ENCODE data around the gene SDHD. TPM values are rescaled to one million over a fixed set of nuclear protein-coding genes. Genes with fewer than 3 reads are reported as not detected.
"Not testable (repeated sequence)": the region's sequence is repeated elsewhere in the genome, so short reads cannot be mapped to it uniquely, and the experiment has no call there.

The SDHD gene
- total RNA-seq, 2 experiments from 2014 or later: 24.8 to 29.4 TPM

- Mint-ChIP-seq H3K4me3 (no peak overlapping the region), H3K4me1 (ENCODE audit: low read depth) (peaks cover 8% of the 10 kb centered on the region), H3K27ac (no peak overlapping the region), H3K27me3 (no peaks in the 10 kb centered on the region), H3K36me3 (ENCODE audit: low read depth) (peaks cover 88% of the 10 kb centered on the region), H3K9me3 (no peaks in the 10 kb centered on the region)
- Histone ChIP-seq H3K36me3 (ENCODE audit: insufficient read depth, low read length) (peaks cover 69% of the 10 kb centered on the region), H3K4me1 (ENCODE audit: insufficient read depth, low read length) (no peaks in the 10 kb centered on the region), H3K9me3 (ENCODE audit: control insufficient read depth in 1 of 2, insufficient read depth in 1 of 2, low read length in 2 of 2) (no peaks in the 10 kb centered on the region), H3K4me3 (ENCODE audit: low read length) (no peak overlapping the region), H3K27ac (ENCODE audit: low read depth in 1 of 2, low read length in 2 of 2) (no peak overlapping the region), H3K27me3 (ENCODE audit: control insufficient read depth in 1 of 2, insufficient read depth in 2 of 2, low read length in 2 of 2) (no peaks in the 10 kb centered on the region)
- intact Hi-C loops (cut with DNase I, micrococcal nuclease): no loop called here
- ATAC-seq (ENCODE audit: poor library complexity) (no peak), DNase-seq (no peak)
- CTCF ChIA-PET: no interaction called here
- TF ChIP-seq CTCF (IDR thresholded peaks at IDR 0.05): no peak
- POLR2A ChIA-PET: no interaction called here
Observed at GRCh38 chr11:112042961-112043304, 43.7 kb upstream of the SDHD start.

- peaks cover 12% of the 10 kb centered on the region for H3K4me1 Mint-ChIP-seq (ENCODE audit: low read depth)
- H3K27ac ChIP-seq (ENCODE audit: low read depth in 1 of 2, low read length in 2 of 2): no peak overlapping the region
- no peaks in the 10 kb centered on the region for H3K4me1 ChIP-seq (ENCODE audit: insufficient read depth, low read length)
- peaks cover 92% of the 10 kb centered on the region for H3K36me3 Mint-ChIP-seq (ENCODE audit: low read depth)
- H3K27me3 ChIP-seq (ENCODE audit: control insufficient read depth in 1 of 2, insufficient read depth in 2 of 2, low read length in 2 of 2): no peaks in the 10 kb centered on the region
- no peak overlapping the region for H3K27ac Mint-ChIP-seq
- H3K36me3 ChIP-seq (ENCODE audit: insufficient read depth, low read length): peaks cover 60% of the 10 kb centered on the region
- no peak for TF ChIP-seq CTCF (IDR thresholded peaks at IDR 0.05)
- H3K4me3 Mint-ChIP-seq: no peak overlapping the region
- intact Hi-C loops (cut with DNase I, micrococcal nuclease): no loop called here
- H3K9me3 ChIP-seq (ENCODE audit: control insufficient read depth in 1 of 2, insufficient read depth in 1 of 2, low read length in 2 of 2): no peaks in the 10 kb centered on the region
- H3K27me3 Mint-ChIP-seq: no peaks in the 10 kb centered on the region
- no peaks in the 10 kb centered on the region for H3K9me3 Mint-ChIP-seq
- no peak for ATAC-seq (ENCODE audit: poor library complexity)
- ChIA-PET CTCF (no interaction called here), POLR2A (interaction anchor here (1.2 kb wide), 1 partner anchor 9 kb away, joined by 3 read pairs; no protein-coding TSS in a partner anchor)
- no peak for DNase-seq
- no peak overlapping the region for H3K4me3 ChIP-seq (ENCODE audit: low read length)
Observed at GRCh38 chr11:112044961-112045360, 41.7 kb upstream of the SDHD start.

GRCh38 chr11:112046647-112047046, 40.0 kb upstream of the SDHD start:
- H3K27me3 ChIP-seq (ENCODE audit: control insufficient read depth in 1 of 2, insufficient read depth in 2 of 2, low read length in 2 of 2); H3K4me3 ChIP-seq (ENCODE audit: low read length); H3K4me3 Mint-ChIP-seq; intact Hi-C loops (cut with DNase I, micrococcal nuclease); ATAC-seq (ENCODE audit: poor library complexity); H3K9me3 ChIP-seq (ENCODE audit: control insufficient read depth in 1 of 2, insufficient read depth in 1 of 2, low read length in 2 of 2); H3K27me3 Mint-ChIP-seq; H3K9me3 Mint-ChIP-seq; CTCF ChIA-PET; POLR2A ChIA-PET; DNase-seq; H3K27ac Mint-ChIP-seq; H3K4me1 ChIP-seq (ENCODE audit: insufficient read depth, low read length); H3K27ac ChIP-seq (ENCODE audit: low read depth in 1 of 2, low read length in 2 of 2): not testable (repeated sequence)
- peaks cover 12% of the 10 kb centered on the region for H3K4me1 Mint-ChIP-seq (ENCODE audit: low read depth)
- peaks cover 95% of the 10 kb centered on the region for H3K36me3 Mint-ChIP-seq (ENCODE audit: low read depth)
- peaks cover 58% of the 10 kb centered on the region for H3K36me3 ChIP-seq (ENCODE audit: insufficient read depth, low read length)

- H3K27me3 Mint-ChIP-seq; H3K27ac Mint-ChIP-seq; H3K4me3 ChIP-seq (ENCODE audit: low read length); H3K4me1 ChIP-seq (ENCODE audit: insufficient read depth, low read length); intact Hi-C loops (cut with DNase I, micrococcal nuclease); H3K4me3 Mint-ChIP-seq; DNase-seq; H3K27ac ChIP-seq (ENCODE audit: low read depth in 1 of 2, low read length in 2 of 2); H3K9me3 ChIP-seq (ENCODE audit: control insufficient read depth in 1 of 2, insufficient read depth in 1 of 2, low read length in 2 of 2); H3K9me3 Mint-ChIP-seq; H3K27me3 ChIP-seq (ENCODE audit: control insufficient read depth in 1 of 2, insufficient read depth in 2 of 2, low read length in 2 of 2); ATAC-seq (ENCODE audit: poor library complexity): not testable (repeated sequence)
- ChIA-PET POLR2A (interaction anchor here (0.6 kb wide), 1 partner anchor 278 kb away, joined by 4 read pairs; no protein-coding TSS in a partner anchor), CTCF (interaction anchor here (0.7 kb wide), 1 partner anchor 1767 kb away, joined by 5 read pairs; no protein-coding TSS in a partner anchor)
- peaks cover 92% of the 10 kb centered on the region for H3K36me3 Mint-ChIP-seq (ENCODE audit: low read depth)
- H3K4me1 Mint-ChIP-seq (ENCODE audit: low read depth): peaks cover 12% of the 10 kb centered on the region
- peaks cover 59% of the 10 kb centered on the region for H3K36me3 ChIP-seq (ENCODE audit: insufficient read depth, low read length)
Observed at GRCh38 chr11:112048256-112048655, 38.4 kb upstream of the SDHD start.
